ENCODE results near the gene CCDC191. TPM values are rescaled to one million over a fixed set of nuclear protein-coding genes. Genes with fewer than 3 reads are reported as not detected.
A peak's percentile ranks its signal among the peaks of the same experiment; 100 is the strongest.

CCDC191 gene
- total RNA-seq, 1 donor from 2014 or later: 6.4 TPM

DNA sequence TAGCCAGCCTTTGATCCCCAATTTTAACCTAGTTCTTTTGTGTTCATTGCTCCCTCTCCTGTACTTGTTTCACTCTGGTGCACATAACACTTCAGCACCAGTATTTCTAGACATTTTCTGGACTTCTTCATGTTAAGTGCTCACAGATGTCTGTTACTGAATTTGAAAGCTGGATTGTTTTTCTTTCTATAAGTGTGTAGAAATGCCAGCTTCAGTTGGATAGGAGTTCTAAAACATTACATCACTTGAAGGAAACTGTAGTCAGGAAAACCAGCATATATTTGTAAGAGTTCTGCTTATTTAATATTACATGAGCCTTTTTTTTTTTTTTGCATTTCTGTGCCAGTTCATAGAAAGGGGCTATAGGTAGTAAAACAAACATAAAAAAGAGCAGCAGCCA is 21.8 kb upstream of the CCDC191 start:
- intact Hi-C loops (cut with DNase I): no loop called here
- no peak for TF ChIP-seq CTCF (IDR thresholded peaks at IDR 0.05)
- H3K4me1 ChIP-seq: no peaks in the 10 kb centered on the region
- DNase-seq (no peak), ATAC-seq (no peak)
- no peak overlapping the region for H3K27ac ChIP-seq
- H3K36me3 ChIP-seq: peaks cover 91% of the 10 kb centered on the region
- no peaks in the 10 kb centered on the region for H3K9me3 ChIP-seq
- H3K4me3 ChIP-seq: no peak overlapping the region
- no peaks in the 10 kb centered on the region for H3K27me3 ChIP-seq (ENCODE audit: low read depth)

DNA sequence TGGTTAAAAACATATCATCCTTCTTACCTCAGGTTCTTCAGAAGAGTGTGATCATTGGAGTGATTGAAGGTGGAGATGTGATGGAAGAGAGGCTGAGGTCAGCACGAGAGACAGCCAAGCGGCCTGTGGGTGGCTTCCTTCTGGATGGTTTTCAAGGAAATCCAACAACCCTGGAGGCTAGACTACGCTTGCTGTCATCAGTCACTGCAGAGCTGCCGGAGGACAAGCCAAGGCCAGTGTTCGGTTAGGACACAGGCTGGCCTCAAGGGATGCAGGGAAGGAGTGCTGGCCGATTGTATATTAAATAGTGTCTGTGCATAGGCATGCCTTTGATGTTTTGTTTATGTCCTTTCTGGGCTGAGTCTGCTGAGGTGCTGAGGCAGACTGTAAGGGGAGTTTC is 20.4 kb upstream of the CCDC191 start:
- intact Hi-C loops (cut with DNase I): no loop called here
- H3K27ac ChIP-seq: no peak overlapping the region
- H3K27me3 ChIP-seq (ENCODE audit: low read depth): no peaks in the 10 kb centered on the region
- ATAC-seq (no peak), DNase-seq (no peak)
- peaks cover 95% of the 10 kb centered on the region for H3K36me3 ChIP-seq
- H3K4me1 ChIP-seq: no peaks in the 10 kb centered on the region
- H3K9me3 ChIP-seq: no peaks in the 10 kb centered on the region
- no peak overlapping the region for H3K4me3 ChIP-seq
- TF ChIP-seq CTCF (IDR thresholded peaks at IDR 0.05): no peak

DNA sequence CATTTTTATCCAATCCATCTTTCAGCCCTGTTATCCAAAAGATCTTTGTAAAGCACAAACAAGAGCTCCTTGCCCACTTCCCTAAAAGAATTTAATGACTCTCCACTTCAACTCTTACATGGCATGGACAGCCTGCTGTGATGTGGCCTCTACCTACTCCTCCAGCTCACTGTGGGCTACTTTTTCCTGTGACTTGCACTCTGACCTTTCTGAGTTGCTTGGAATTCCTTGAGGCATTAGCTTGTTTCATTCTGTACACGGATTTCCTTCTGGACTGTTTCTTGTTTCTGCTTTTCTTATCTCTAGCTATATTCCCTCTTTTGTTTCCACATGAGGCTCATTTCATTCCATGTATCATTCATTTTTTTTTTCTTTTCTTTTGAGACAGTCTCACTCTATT is 15.5 kb upstream of the CCDC191 start:
- Histone ChIP-seq H3K9me3 (no peaks in the 10 kb centered on the region), H3K4me1 (no peaks in the 10 kb centered on the region), H3K36me3 (peaks cover 89% of the 10 kb centered on the region), H3K4me3 (no peak overlapping the region), H3K27ac (no peak overlapping the region), H3K27me3 (ENCODE audit: low read depth) (no peaks in the 10 kb centered on the region)
- no peak for TF ChIP-seq CTCF (IDR thresholded peaks at IDR 0.05)
- DNase-seq (no peak), ATAC-seq (no peak)
- intact Hi-C loops (cut with DNase I): no loop called here

- Histone ChIP-seq H3K36me3 (peaks cover 76% of the 10 kb centered on the region), H3K9me3 (no peaks in the 10 kb centered on the region), H3K4me3 (no peak overlapping the region), H3K4me1 (no peaks in the 10 kb centered on the region), H3K27ac (no peak overlapping the region), H3K27me3 (ENCODE audit: low read depth) (no peaks in the 10 kb centered on the region)
- intact Hi-C loops (cut with DNase I): no loop called here
- ATAC-seq: no peak
- DNase-seq: no peak
- TF ChIP-seq CTCF (IDR thresholded peaks at IDR 0.05): no peak
Measured at GRCh38 chr3:114068336-114068735, 12.0 kb upstream of the CCDC191 start.

GRCh38 chr3:114067804-114068203 is 11.5 kb upstream of the CCDC191 start:
- no peaks in the 10 kb centered on the region for H3K4me1 ChIP-seq
- no peak overlapping the region for H3K27ac ChIP-seq
- intact Hi-C loops (cut with DNase I): no loop called here
- peak; percentile 74 to 95 for ATAC-seq
- H3K9me3 ChIP-seq: no peaks in the 10 kb centered on the region
- DNase-seq: no peak
- no peaks in the 10 kb centered on the region for H3K27me3 ChIP-seq (ENCODE audit: low read depth)
- TF ChIP-seq CTCF (IDR thresholded peaks at IDR 0.05): no peak
- peaks cover 71% of the 10 kb centered on the region for H3K36me3 ChIP-seq
- no peak overlapping the region for H3K4me3 ChIP-seq
